ENCODE data around the gene BLOC1S6.

DNA sequence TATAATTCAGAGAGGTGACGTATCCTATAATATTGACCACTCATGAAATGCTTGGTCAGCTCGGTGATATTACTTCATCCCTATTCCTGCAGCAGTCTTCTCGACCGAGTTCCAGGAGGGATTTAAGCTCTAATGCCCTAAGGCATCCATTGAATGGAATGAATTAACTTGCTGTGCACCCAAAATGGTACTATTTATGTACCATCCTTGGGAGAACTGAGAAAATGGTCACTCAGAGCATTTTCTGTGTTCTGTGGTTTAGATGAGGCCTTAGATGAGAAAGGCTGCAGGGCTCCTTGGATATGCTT lies 638 bp downstream of the BLOC1S6 start:
- TF ChIP-seq, protein P1, sequence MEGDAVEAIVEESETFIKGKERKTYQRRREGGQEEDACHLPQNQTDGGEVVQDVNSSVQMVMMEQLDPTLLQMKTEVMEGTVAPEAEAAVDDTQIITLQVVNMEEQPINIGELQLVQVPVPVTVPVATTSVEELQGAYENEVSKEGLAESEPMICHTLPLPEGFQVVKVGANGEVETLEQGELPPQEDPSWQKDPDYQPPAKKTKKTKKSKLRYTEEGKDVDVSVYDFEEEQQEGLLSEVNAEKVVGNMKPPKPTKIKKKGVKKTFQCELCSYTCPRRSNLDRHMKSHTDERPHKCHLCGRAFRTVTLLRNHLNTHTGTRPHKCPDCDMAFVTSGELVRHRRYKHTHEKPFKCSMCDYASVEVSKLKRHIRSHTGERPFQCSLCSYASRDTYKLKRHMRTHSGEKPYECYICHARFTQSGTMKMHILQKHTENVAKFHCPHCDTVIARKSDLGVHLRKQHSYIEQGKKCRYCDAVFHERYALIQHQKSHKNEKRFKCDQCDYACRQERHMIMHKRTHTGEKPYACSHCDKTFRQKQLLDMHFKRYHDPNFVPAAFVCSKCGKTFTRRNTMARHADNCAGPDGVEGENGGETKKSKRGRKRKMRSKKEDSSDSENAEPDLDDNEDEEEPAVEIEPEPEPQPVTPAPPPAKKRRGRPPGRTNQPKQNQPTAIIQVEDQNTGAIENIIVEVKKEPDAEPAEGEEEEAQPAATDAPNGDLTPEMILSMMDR (IDR thresholded peaks at IDR 0.05) = no peak
- no peak for TF ChIP-seq POLR2A (IDR thresholded peaks at IDR 0.05)

All from esophagus squamous epithelium (tissue), 4 donors.